ENCODE results near the gene ARHGEF37. TPM values are rescaled to one million over a fixed set of nuclear protein-coding genes. Genes with fewer than 3 reads are reported as not detected.

Gene ARHGEF37
- total RNA-seq, 1 donor from 2014 or later: 13.5 TPM

DNA sequence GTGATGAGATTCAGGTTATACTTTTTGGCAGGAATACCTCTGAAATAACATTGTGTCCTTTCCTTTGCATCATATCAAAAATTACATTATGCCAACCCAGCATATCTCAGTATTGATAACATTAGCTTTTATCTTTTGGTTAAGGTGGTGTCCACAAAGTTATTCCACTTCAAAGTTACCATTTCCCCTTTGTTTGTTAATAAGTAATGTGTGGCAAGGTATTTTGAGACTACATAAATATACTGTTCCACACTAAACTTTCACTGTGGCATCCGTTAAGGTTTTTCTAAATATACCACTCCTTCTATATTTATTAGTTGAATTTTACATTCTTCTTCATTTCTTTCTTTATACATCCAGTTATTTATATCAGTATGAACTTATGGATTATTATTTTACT lies 14.1 kb upstream of the ARHGEF37 start:
- ATAC-seq: no peak
- no peaks in the 10 kb centered on the region for H3K27me3 ChIP-seq (ENCODE audit: low read depth)
- no peaks in the 10 kb centered on the region for H3K36me3 ChIP-seq
- H3K9me3 ChIP-seq: no peaks in the 10 kb centered on the region
- DNase-seq: no peak
- intact Hi-C loops (cut with DNase I): no loop called here
- peaks cover 12% of the 10 kb centered on the region for H3K4me1 ChIP-seq
- TF ChIP-seq, protein P1, sequence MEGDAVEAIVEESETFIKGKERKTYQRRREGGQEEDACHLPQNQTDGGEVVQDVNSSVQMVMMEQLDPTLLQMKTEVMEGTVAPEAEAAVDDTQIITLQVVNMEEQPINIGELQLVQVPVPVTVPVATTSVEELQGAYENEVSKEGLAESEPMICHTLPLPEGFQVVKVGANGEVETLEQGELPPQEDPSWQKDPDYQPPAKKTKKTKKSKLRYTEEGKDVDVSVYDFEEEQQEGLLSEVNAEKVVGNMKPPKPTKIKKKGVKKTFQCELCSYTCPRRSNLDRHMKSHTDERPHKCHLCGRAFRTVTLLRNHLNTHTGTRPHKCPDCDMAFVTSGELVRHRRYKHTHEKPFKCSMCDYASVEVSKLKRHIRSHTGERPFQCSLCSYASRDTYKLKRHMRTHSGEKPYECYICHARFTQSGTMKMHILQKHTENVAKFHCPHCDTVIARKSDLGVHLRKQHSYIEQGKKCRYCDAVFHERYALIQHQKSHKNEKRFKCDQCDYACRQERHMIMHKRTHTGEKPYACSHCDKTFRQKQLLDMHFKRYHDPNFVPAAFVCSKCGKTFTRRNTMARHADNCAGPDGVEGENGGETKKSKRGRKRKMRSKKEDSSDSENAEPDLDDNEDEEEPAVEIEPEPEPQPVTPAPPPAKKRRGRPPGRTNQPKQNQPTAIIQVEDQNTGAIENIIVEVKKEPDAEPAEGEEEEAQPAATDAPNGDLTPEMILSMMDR (IDR thresholded peaks at IDR 0.05): no peak
- H3K27ac ChIP-seq: no peak overlapping the region
- no peak overlapping the region for H3K4me3 ChIP-seq

DNA sequence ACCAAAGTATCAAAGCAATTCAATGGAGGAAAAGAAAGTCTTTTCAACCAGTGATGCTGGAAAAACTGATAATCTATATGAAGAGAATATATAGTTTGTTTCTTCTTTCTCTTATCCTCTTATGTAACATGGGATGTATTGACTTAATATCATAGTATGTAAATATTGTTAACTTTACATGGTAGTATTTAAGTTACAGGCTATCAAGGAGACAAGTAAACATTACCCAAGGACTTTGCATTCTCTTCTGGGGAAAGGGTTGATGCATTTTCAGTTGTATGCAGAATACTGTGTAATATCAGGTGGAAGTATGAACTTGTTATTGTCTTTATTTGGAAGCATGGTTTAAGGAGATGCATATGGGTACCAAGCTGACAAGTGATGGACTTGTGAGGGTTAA lies 9.1 kb upstream of the ARHGEF37 start:
- Histone ChIP-seq H3K4me1 (no peaks in the 10 kb centered on the region), H3K27me3 (ENCODE audit: low read depth) (no peaks in the 10 kb centered on the region), H3K4me3 (no peak overlapping the region), H3K9me3 (no peaks in the 10 kb centered on the region), H3K36me3 (no peaks in the 10 kb centered on the region), H3K27ac (no peak overlapping the region)
- TF ChIP-seq, protein P1 (IDR thresholded peaks at IDR 0.05): no peak
- intact Hi-C loops (cut with DNase I): no loop called here
- DNase-seq: no peak
- no peak for ATAC-seq

DNA sequence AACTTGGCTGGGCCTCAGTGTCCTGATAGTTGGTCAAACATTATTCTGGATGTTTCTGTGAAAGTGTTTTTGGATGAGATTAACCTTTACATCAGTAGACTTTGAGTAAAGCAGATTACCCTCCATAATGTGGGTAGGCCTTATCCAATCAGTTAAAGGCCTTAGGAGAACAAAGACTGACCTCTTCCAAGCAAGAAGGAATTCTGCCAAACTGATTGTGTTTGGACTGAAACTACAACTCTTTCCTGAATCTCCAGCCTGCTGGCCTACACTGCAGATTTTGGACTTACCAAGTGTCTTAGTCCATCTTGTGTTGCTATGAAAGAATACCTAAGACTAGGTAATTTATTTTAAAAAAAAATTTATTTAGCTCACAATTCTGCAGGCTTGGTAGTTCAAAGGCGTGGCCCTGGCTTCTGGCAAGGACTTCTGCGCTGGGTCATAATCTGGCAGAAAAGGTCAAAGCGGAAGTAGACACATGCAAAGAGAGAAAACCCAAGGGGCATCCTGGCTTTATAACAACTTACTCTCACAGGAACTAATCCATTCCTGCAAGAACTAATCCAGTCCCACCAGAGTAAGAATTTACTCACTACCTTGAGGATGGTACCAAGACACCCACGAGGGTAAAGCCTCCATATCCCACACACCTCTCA lies 8.6 kb upstream of the ARHGEF37 start:
- no peak for DNase-seq
- no peak for ATAC-seq
- TF ChIP-seq, protein P1 (IDR thresholded peaks at IDR 0.05): no peak
- no peak overlapping the region for H3K4me3 ChIP-seq
- intact Hi-C loops (cut with DNase I): no loop called here
- no peaks in the 10 kb centered on the region for H3K4me1 ChIP-seq
- H3K27me3 ChIP-seq (ENCODE audit: low read depth): no peaks in the 10 kb centered on the region
- no peak overlapping the region for H3K27ac ChIP-seq
- no peaks in the 10 kb centered on the region for H3K36me3 ChIP-seq
- no peaks in the 10 kb centered on the region for H3K9me3 ChIP-seq

DNA sequence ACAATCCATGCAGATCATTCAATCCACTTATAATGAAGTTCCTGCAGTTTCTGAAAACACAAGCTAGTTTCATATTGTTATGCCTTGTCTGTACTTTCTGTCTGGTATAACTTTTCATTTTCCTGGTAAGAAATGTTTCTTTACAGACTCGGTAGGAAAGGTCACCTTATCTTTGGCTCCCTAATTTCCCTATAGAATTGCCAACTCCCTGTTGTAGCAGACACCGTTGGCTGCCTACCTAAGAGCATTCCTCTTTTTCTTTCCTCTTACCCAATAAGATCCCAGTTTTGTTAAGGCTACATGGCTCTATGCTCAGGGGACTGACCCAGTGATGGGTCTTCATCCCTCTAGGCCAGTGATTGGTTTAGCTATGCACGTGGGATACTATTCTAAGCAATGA lies 6.2 kb upstream of the ARHGEF37 start:
- Histone ChIP-seq H3K9me3 (no peaks in the 10 kb centered on the region), H3K27ac (no peak overlapping the region), H3K4me3 (no peak overlapping the region), H3K4me1 (no peaks in the 10 kb centered on the region), H3K27me3 (ENCODE audit: low read depth) (no peaks in the 10 kb centered on the region), H3K36me3 (no peaks in the 10 kb centered on the region)
- DNase-seq: no peak
- TF ChIP-seq, protein P1 (IDR thresholded peaks at IDR 0.05): no peak
- intact Hi-C loops (cut with DNase I): no loop called here
- no peak for ATAC-seq

DNA sequence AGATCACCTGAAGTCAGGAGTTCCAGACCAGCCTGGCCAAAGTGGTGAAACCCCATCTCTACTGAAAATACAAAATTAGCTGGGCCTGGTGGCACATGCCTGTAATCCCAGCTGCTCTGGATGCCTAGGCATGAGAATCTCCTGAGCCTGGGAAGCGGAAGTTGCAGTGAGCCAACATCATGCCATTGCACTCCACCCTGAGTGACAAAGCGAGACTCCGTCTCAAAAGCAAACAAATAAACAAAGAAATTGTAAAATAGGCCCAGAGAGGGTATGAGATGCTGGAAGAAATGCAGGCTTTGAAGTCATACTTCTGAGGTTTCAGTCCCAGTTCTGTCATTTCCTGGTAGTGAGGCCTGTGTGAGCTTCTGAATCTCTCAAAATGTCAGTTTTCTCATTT lies 5.3 kb upstream of the ARHGEF37 start:
- Histone ChIP-seq H3K4me3 (no peak overlapping the region), H3K27ac (no peak overlapping the region), H3K9me3 (no peaks in the 10 kb centered on the region), H3K4me1 (no peaks in the 10 kb centered on the region), H3K36me3 (no peaks in the 10 kb centered on the region), H3K27me3 (ENCODE audit: low read depth) (no peaks in the 10 kb centered on the region)
- no peak for ATAC-seq
- TF ChIP-seq, protein P1 (IDR thresholded peaks at IDR 0.05): no peak
- intact Hi-C loops (cut with DNase I): no loop called here
- no peak for DNase-seq

Data from lower lobe of right lung (tissue), 2 donors.